Breast epithelium (tissue), 4 donors: ENCODE measurements around the gene FLOT1. TPM values are rescaled to one million over a fixed set of nuclear protein-coding genes. Genes with fewer than 3 reads are reported as not detected.
"Not testable (repeated sequence)": the region's sequence is repeated elsewhere in the genome, so short reads cannot be mapped to it uniquely, and the experiment has no call there.

Experiments used
- DNase-seq, 2 donors: peaks; one replicate each; pipeline ENCODE4 v3.0.0-alpha.2; 2019; ENCODE audit warnings: low spot score in 2 of 2
- H3K27ac ChIP-seq, 2 donors: fragments of 200-600 bp; sonication (generic) in 1 of 2; one replicate each; pipeline ENCODE4 v1.5.1; 2016 to 2019; ENCODE audit warnings: mild to moderate bottlenecking in 1 of 2
- H3K27me3 ChIP-seq, 2 donors: fragments of 200-600 bp; sonication (generic) in 1 of 2; one replicate each; pipeline versions ENCODE4 v1.5.1 to v1.6.0; 2017 to 2019; ENCODE audit warnings: control low read depth in 1 of 2, mild to moderate bottlenecking in 1 of 2
- H3K36me3 ChIP-seq: fragments of 200-600 bp; one replicate; pipeline ENCODE4 v1.5.1; 2019
- H3K4me1 ChIP-seq, 2 donors: fragments of 200-600 bp; sonication (generic); one replicate each; pipeline ENCODE4 v1.5.1; 2016 to 2019; ENCODE audit warnings: control low read depth in 1 of 2
- H3K4me3 ChIP-seq, 3 donors: fragments of 200-600 bp; sonication (generic); 1 replicate in 2 of 3; 2 replicates in 1 of 3; pipeline ENCODE4 v1.5.1; 2016 to 2019; ENCODE audit warnings: mild to moderate bottlenecking in 3 of 3, moderate library complexity in 2 of 3
- H3K9me3 ChIP-seq, 2 donors: fragments of 200-600 bp; sonication (generic) in 1 of 2; one replicate each; pipeline ENCODE4 v1.5.1; 2016 to 2019; ENCODE audit warnings: control low read depth in 1 of 2
- POLR2A ChIP-seq: fragments of 450-650 bp; IDR thresholded peaks from one replicate; pipeline ENCODE4 v1.6.1; 2016; ENCODE audit warnings: antibody characterized with exemption, mild to moderate bottlenecking, moderate library complexity
- POLR2AphosphoS5 ChIP-seq, 3 donors: sonication (generic); formaldehyde crosslinking; IDR thresholded peaks; one replicate each; pipeline ENCODE4 v1.6.1; 2017; ENCODE audit warnings: antibody characterized with exemption in 3 of 3
- intact Hi-C: fragments of 100-400 bp; cut with DNase I; formaldehyde crosslinking; loops from one replicate; pipeline ENCODE4 v1.15.1; 2023; ENCODE audit warnings: low total_unique reads
- total RNA-seq, 3 donors: library from RNA; depleted of rRNA; stranded (reverse); fragments of >200 nt; gene quantifications; one replicate each; pipeline ENCODE4 v1.1.0, GENCODE V29; 2016
- TF ChIP-seq, protein P1 (sequence below), 3 donors: fragments of 450-650 bp; IDR thresholded peaks; one replicate each; pipeline ENCODE4 v1.5.1; 2016 to 2017; ENCODE audit warnings: antibody characterized with exemption in 3 of 3, mild to moderate bottlenecking in 3 of 3, moderate library complexity in 3 of 3

The FLOT1 gene
- total RNA-seq, 3 donors from 2014 or later, result 80.5 to 171 (median 142) TPM

GRCh38 chr6:30757261-30757904 is 14.9 kb upstream of the FLOT1 start:
- Histone ChIP-seq H3K27ac (no peak overlapping the region), H3K27me3 (no peaks in the 10 kb centered on the region), H3K9me3 (no peaks in the 10 kb centered on the region), H3K4me1 (peaks cover 0 to 15% of the 10 kb centered on the region in 2 donors), H3K36me3 (no peaks in the 10 kb centered on the region), H3K4me3 (no peak overlapping the region)
- TF ChIP-seq, protein P1, sequence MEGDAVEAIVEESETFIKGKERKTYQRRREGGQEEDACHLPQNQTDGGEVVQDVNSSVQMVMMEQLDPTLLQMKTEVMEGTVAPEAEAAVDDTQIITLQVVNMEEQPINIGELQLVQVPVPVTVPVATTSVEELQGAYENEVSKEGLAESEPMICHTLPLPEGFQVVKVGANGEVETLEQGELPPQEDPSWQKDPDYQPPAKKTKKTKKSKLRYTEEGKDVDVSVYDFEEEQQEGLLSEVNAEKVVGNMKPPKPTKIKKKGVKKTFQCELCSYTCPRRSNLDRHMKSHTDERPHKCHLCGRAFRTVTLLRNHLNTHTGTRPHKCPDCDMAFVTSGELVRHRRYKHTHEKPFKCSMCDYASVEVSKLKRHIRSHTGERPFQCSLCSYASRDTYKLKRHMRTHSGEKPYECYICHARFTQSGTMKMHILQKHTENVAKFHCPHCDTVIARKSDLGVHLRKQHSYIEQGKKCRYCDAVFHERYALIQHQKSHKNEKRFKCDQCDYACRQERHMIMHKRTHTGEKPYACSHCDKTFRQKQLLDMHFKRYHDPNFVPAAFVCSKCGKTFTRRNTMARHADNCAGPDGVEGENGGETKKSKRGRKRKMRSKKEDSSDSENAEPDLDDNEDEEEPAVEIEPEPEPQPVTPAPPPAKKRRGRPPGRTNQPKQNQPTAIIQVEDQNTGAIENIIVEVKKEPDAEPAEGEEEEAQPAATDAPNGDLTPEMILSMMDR (IDR thresholded peaks at IDR 0.05), result no peak
- TF ChIP-seq POLR2AphosphoS5 (IDR thresholded peaks at IDR 0.05), result no peak
- TF ChIP-seq POLR2A, result no peak
- no peak for DNase-seq
- intact Hi-C loops, result no loop called here

- H3K36me3 ChIP-seq, H3K27ac ChIP-seq, DNase-seq, H3K27me3 ChIP-seq, intact Hi-C loops, H3K9me3 ChIP-seq, H3K4me3 ChIP-seq: not testable (repeated sequence)
- H3K4me1 ChIP-seq, result peaks cover 0 to 23% of the 10 kb centered on the region in 2 donors
Measured at GRCh38 chr6:30756405-30757003, 14.0 kb upstream of the FLOT1 start.

- no peaks in the 10 kb centered on the region for H3K27me3 ChIP-seq
- no peaks in the 10 kb centered on the region for H3K9me3 ChIP-seq
- TF ChIP-seq POLR2A (no peak), POLR2AphosphoS5 (IDR thresholded peaks at IDR 0.05) (no peak)
- TF ChIP-seq, protein P1 (IDR thresholded peaks at IDR 0.05), result no peak
- DNase-seq, result no peak
- H3K4me3 ChIP-seq, result no peak overlapping the region
- no peaks in the 10 kb centered on the region for H3K36me3 ChIP-seq
- intact Hi-C loops, result no loop called here
- H3K4me1 ChIP-seq, result peaks cover 0 to 26% of the 10 kb centered on the region in 2 donors
- peak overlapping the region in 1 of 2 donors; percentile 97 for H3K27ac ChIP-seq
Measured at GRCh38 chr6:30754631-30755030, 12.1 kb upstream of the FLOT1 start.

DNA sequence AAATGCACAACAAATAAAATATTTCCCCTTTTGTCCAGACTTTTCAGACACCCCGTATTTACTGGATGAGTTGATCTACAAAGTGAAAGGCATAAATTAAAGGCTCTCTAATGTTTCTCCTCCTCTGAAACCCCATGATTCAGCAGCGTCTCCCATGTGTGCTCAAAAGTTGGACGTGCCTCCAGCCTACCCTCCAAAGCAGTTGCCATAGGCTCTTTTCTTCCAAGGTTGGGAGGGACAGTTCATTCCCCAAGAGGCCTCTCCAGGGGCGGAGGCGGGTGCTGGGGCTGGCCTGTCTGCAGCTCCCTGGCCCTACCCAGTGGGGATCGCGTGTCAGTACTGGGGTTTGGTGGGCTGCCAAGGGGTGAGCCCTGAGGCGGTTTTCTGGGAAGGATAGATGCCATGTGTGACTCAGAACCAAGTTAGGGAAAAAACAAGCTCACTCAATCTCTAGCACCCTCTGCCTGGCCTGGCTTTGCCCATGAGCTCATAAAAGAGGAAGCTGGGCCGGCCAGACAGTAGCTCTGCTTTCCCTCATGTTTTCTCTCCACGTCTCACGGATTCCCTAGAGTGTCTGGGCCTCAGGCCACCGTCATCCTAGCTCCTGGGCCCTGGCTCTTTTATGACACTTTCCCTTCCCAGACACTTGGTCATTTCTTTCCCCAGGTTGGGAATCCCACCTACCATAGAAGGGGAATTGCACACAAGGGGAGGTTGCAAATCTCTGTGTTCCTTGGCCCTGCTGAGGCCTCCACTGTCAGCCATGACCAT is 9.9 kb upstream of the FLOT1 start:
- DNase-seq, result peak; percentile 97 to 98
- H3K27ac ChIP-seq, result peak overlapping the region; percentile 88 to 97
- peaks cover 0 to 40% of the 10 kb centered on the region in 2 donors for H3K4me1 ChIP-seq
- no peaks in the 10 kb centered on the region for H3K27me3 ChIP-seq
- no peaks in the 10 kb centered on the region for H3K9me3 ChIP-seq
- intact Hi-C loops, result no loop called here
- no peak overlapping the region for H3K4me3 ChIP-seq
- H3K36me3 ChIP-seq, result no peaks in the 10 kb centered on the region
- TF ChIP-seq POLR2AphosphoS5 (IDR thresholded peaks at IDR 0.05) (peak; percentile 62 to 82 (median 71)), POLR2A (no peak)
- TF ChIP-seq, protein P1 (IDR thresholded peaks at IDR 0.05), result no peak

DNA sequence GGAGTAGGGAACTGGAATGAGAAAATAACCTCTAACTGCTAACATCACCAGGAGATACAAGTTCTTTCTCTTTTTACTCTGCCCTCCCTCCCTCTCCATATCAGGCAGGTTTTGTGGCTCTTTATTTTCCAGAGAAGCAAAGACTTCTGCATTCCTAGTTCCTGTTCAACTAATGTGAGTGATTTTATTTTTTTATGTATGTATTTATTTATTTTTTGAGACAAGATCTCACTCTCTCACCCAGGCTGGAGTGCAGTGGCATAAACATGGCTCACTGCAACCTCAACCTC is 7.8 kb upstream of the FLOT1 start:
- Histone ChIP-seq H3K36me3 (no peaks in the 10 kb centered on the region), H3K27ac (peak overlapping the region; percentile 68 to 97), H3K4me1 (peaks cover 0 to 36% of the 10 kb centered on the region in 2 donors), H3K27me3 (no peaks in the 10 kb centered on the region), H3K4me3 (no peak overlapping the region), H3K9me3 (no peaks in the 10 kb centered on the region)
- DNase-seq, result no peak
- TF ChIP-seq POLR2AphosphoS5 (IDR thresholded peaks at IDR 0.05) (no peak), POLR2A (no peak)
- TF ChIP-seq, protein P1 (IDR thresholded peaks at IDR 0.05), result no peak
- intact Hi-C loops, result no loop called here
